SK-N-SH (cell line): ENCODE results near the gene SURF4. TPM values are rescaled to one million over a fixed set of nuclear protein-coding genes. Genes with fewer than 3 reads are reported as not detected.
A peak's percentile ranks its signal among the peaks of the same experiment; 100 is the strongest.

Experiments
- CTCF ChIA-PET: fragments of 300-600, 350-600 bp; formaldehyde crosslinking; extraction: SDS; loops from one replicate; lab custom pipeline; 2021; lab: Yijun Ruan, JAX
- POLR2A ChIA-PET: fragments of 350-600 bp; sonication (Branson Sonifier 250); formaldehyde crosslinking; extraction: SDS; loops from one replicate; lab custom pipeline; 2020; ENCODE audit warnings: antibody characterized with exemption, inconsistent platforms; lab: Yijun Ruan, JAX
- DNase-seq: peaks from one replicate; pipeline ENCODE4 v3.0.0; 2012
- H2AFZ ChIP-seq: fragments of 200-600 bp; sonication (generic); 2 replicates; pipeline ENCODE4 v1.8.1; 2016; ENCODE audit warnings: antibody characterized with exemption, mild to moderate bottlenecking, low read depth
- H3F3A ChIP-seq: fragments of 200-600 bp; sonication (generic); replicated peaks from 2 replicates; pipeline ENCODE3; 2016; ENCODE audit warnings: antibody characterized with exemption, mild to moderate bottlenecking; ENCODE audit not compliant: insufficient read depth
- H3K27ac ChIP-seq, 2 experiments: fragments of 200-500 bp in 1 of 2; fragments of 200-600 bp in 1 of 2; sonication (Bioruptor generic) in 1 of 2; sonication (generic), shearing (Covaris generic) in 1 of 2; 2 replicates each; pipeline versions ENCODE4 v1.5.1 to v1.6.1; 2014 to 2016; ENCODE audit warnings: low read depth in 2 of 2, inconsistent platforms in 1 of 2, low read length in 1 of 2, mild to moderate bottlenecking in 1 of 2, mixed read lengths in 1 of 2
- H3K27me3 ChIP-seq: fragments of 200-600 bp; sonication (generic), shearing (Covaris generic); 2 replicates; pipeline ENCODE4 v1.6.1; 2016; ENCODE audit warnings: mixed run types; ENCODE audit not compliant: insufficient read depth
- H3K36me3 ChIP-seq, 2 experiments: fragments of 200-500 bp in 1 of 2; fragments of 200-600 bp in 1 of 2; sonication (Bioruptor generic) in 1 of 2; sonication (generic) in 1 of 2; replicated peaks in 1 of 2; 2 replicates each; pipeline versions ENCODE3 to v1.5.1; 2014 to 2016; ENCODE audit warnings: low read length in 1 of 2, mild to moderate bottlenecking in 1 of 2; ENCODE audit not compliant: insufficient read depth in 2 of 2, control insufficient read depth in 1 of 2
- H3K4me1 ChIP-seq, 2 experiments: fragments of 200-500 bp in 1 of 2; fragments of 200-600 bp in 1 of 2; sonication (Bioruptor generic) in 1 of 2; sonication (generic), shearing (Covaris generic) in 1 of 2; 2 replicates each; pipeline versions ENCODE4 v1.5.1 to v1.6.1; 2014 to 2016; ENCODE audit warnings: low read depth in 1 of 2, low read length in 1 of 2, mixed run types in 1 of 2; ENCODE audit not compliant: insufficient read depth in 2 of 2, control insufficient read depth in 1 of 2
- H3K4me2 ChIP-seq: fragments of 200-600 bp; sonication (generic), shearing (Covaris generic); 2 replicates; pipeline ENCODE4 v1.6.1; 2017; ENCODE audit warnings: mixed run types
- H3K4me3 ChIP-seq, 2 experiments: fragments of 200-500 bp in 1 of 2; fragments of 200-600 bp in 1 of 2; sonication (Bioruptor generic) in 1 of 2; sonication (generic), shearing (Covaris generic) in 1 of 2; 2 replicates each; pipeline versions ENCODE4 v1.5.1 to v1.8.1; 2014 to 2016; ENCODE audit warnings: low read depth in 2 of 2, inconsistent platforms in 1 of 2, low read length in 1 of 2, mild to moderate bottlenecking in 1 of 2, mixed read lengths in 1 of 2, moderate library complexity in 1 of 2
- H3K79me2 ChIP-seq: fragments of 200-600 bp; sonication (generic); 2 replicates; pipeline ENCODE4 v1.8.1; 2017; ENCODE audit warnings: mild to moderate bottlenecking; ENCODE audit not compliant: insufficient read depth
- H3K9ac ChIP-seq: fragments of 200-600 bp; sonication (generic); 2 replicates; pipeline ENCODE4 v1.6.1; 2017; ENCODE audit warnings: mixed run types
- H3K9me2 ChIP-seq: fragments of 200-600 bp; sonication (generic); 2 replicates; pipeline ENCODE4 v1.6.1; 2017; ENCODE audit warnings: mixed run types
- H3K9me3 ChIP-seq: fragments of 200-600 bp; sonication (generic); 2 replicates; pipeline ENCODE4 v1.6.1; 2017; ENCODE audit warnings: mixed run types, mild to moderate bottlenecking, moderate library complexity
- H4K20me1 ChIP-seq: fragments of 200-600 bp; sonication (generic); 2 replicates; pipeline ENCODE4 v1.6.1; 2017; ENCODE audit warnings: mild to moderate bottlenecking, mixed run types; ENCODE audit not compliant: insufficient read depth
- CHD2 ChIP-seq: fragments of 150-350 bp; IDR thresholded peaks from 2 replicates; pipeline ENCODE4 v1.6.1; 2018; ENCODE audit warnings: low read length; ENCODE audit not compliant: partially characterized antibody
- ELF1 ChIP-seq: IDR thresholded peaks from 2 replicates; pipeline ENCODE4 v1.4.0; 2012
- EZH2phosphoT487 ChIP-seq: fragments of 200-600 bp; sonication (generic); IDR thresholded peaks from 2 replicates; pipeline ENCODE4 v1.6.1; 2017; ENCODE audit warnings: low read depth, mixed run types, mild to moderate bottlenecking, antibody characterized with exemption, moderate library complexity, borderline replicate concordance
- FOSL2 ChIP-seq: IDR thresholded peaks from 2 replicates; pipeline ENCODE4 v1.4.0; 2012; ENCODE audit warnings: low read depth, mild to moderate bottlenecking, moderate library complexity, borderline replicate concordance
- FOXJ3 ChIP-seq: sonication (generic); formaldehyde crosslinking; IDR thresholded peaks from 2 replicates; pipeline ENCODE4 v1.5.1; 2020; ENCODE audit warnings: mild to moderate bottlenecking, missing genetic modification reagents
- GABPA ChIP-seq: IDR thresholded peaks from 2 replicates; pipeline ENCODE4 v1.4.0; 2012; ENCODE audit warnings: low read depth, mild to moderate bottlenecking
- GATA2 ChIP-seq: sonication (generic); formaldehyde crosslinking; IDR thresholded peaks from 2 replicates; pipeline ENCODE4 v1.5.0; 2020; ENCODE audit warnings: mild to moderate bottlenecking, missing genetic modification reagents
- JUND ChIP-seq: IDR thresholded peaks from 2 replicates; pipeline ENCODE4 v1.4.0; 2012
- MEF2A ChIP-seq: IDR thresholded peaks from 2 replicates; pipeline ENCODE4 v1.4.0; 2012; ENCODE audit warnings: low read depth, borderline replicate concordance
- MXI1 ChIP-seq: IDR thresholded peaks from 2 replicates; pipeline ENCODE4 v1.6.1; 2012; ENCODE audit warnings: mild to moderate bottlenecking, low read depth, low read length, improper control_type of control experiment
- RAD21 ChIP-seq: IDR thresholded peaks from 2 replicates; pipeline ENCODE4 v1.6.1; 2012; ENCODE audit warnings: mild to moderate bottlenecking, low read length
- RCOR1 ChIP-seq: fragments of 150-350 bp; IDR thresholded peaks from 2 replicates; pipeline ENCODE4 v1.6.1; 2017; ENCODE audit warnings: antibody characterized with exemption, low read length
- REST ChIP-seq: IDR thresholded peaks from 2 replicates; pipeline ENCODE4 v1.6.1; 2012; ENCODE audit warnings: mild to moderate bottlenecking, low read depth, low read length, moderate library complexity
- RXRA ChIP-seq: IDR thresholded peaks from 2 replicates; pipeline ENCODE4 v1.4.0; 2012; ENCODE audit warnings: low read depth, mild to moderate bottlenecking, borderline replicate concordance
- SMC3 ChIP-seq: IDR thresholded peaks from 2 replicates; pipeline ENCODE4 v1.6.1; 2012; ENCODE audit warnings: low read depth, low read length, improper control_type of control experiment
- TAF1 ChIP-seq: IDR thresholded peaks from 2 replicates; pipeline ENCODE4 v1.6.1; 2012; ENCODE audit warnings: low read depth, mild to moderate bottlenecking, low read length, moderate library complexity, borderline replicate concordance
- TCF12 ChIP-seq: IDR thresholded peaks from 2 replicates; pipeline ENCODE4 v1.4.0; 2012
- TEAD4 ChIP-seq: IDR thresholded peaks from 2 replicates; pipeline ENCODE4 v1.4.0; 2012; ENCODE audit warnings: mild to moderate bottlenecking, borderline replicate concordance; ENCODE audit not compliant: insufficient read depth
- USF2 ChIP-seq: fragments of 150-350 bp; IDR thresholded peaks from 2 replicates; pipeline ENCODE4 v1.6.1; 2017; ENCODE audit warnings: antibody characterized with exemption, low read length, low read depth, borderline replicate concordance
- YY1 ChIP-seq: IDR thresholded peaks from 2 replicates; pipeline ENCODE4 v1.4.0; 2012; ENCODE audit warnings: low read depth, mild to moderate bottlenecking
- WGBS: methylation state at CpG from one replicate; pipeline ENCODE4 v1.1.6; 2017; ENCODE audit warnings: low lambda C conversion rate; 5-methylcytosine and 5-hydroxymethylcytosine counted together
- polyA plus RNA-seq, 3 experiments: library from polyadenylated mRNA; depleted of rRNA; stranded (reverse); fragments of >200 nt; gene quantifications; 2 replicates each; pipeline ENCODE4 v1.2.3, GENCODE V29; 2012
- TF ChIP-seq, protein P1 (sequence below): IDR thresholded peaks from 2 replicates; pipeline ENCODE4; 2012
- TF ChIP-seq, protein P2 (sequence below): IDR thresholded peaks from 2 replicates; pipeline ENCODE4 v1.4.0; 2012; ENCODE audit warnings: low read depth, borderline replicate concordance
- TF ChIP-seq, protein P3 (sequence below): fragments of 150-350 bp; IDR thresholded peaks from 2 replicates; pipeline ENCODE4 v1.6.1; 2016; ENCODE audit warnings: mild to moderate bottlenecking, low read depth, low read length

The SURF4 gene
- 156 and 165 TPM in 2 replicates for polyA plus RNA-seq (2012; rRNA removed)
- 129 and 166 TPM in 2 replicates for polyA plus RNA-seq (2012; cell fraction: cytosol; rRNA removed)
- 98.0 and 123 TPM in 2 replicates for polyA plus RNA-seq (2012; cell fraction: nucleus; rRNA removed)

DNA sequence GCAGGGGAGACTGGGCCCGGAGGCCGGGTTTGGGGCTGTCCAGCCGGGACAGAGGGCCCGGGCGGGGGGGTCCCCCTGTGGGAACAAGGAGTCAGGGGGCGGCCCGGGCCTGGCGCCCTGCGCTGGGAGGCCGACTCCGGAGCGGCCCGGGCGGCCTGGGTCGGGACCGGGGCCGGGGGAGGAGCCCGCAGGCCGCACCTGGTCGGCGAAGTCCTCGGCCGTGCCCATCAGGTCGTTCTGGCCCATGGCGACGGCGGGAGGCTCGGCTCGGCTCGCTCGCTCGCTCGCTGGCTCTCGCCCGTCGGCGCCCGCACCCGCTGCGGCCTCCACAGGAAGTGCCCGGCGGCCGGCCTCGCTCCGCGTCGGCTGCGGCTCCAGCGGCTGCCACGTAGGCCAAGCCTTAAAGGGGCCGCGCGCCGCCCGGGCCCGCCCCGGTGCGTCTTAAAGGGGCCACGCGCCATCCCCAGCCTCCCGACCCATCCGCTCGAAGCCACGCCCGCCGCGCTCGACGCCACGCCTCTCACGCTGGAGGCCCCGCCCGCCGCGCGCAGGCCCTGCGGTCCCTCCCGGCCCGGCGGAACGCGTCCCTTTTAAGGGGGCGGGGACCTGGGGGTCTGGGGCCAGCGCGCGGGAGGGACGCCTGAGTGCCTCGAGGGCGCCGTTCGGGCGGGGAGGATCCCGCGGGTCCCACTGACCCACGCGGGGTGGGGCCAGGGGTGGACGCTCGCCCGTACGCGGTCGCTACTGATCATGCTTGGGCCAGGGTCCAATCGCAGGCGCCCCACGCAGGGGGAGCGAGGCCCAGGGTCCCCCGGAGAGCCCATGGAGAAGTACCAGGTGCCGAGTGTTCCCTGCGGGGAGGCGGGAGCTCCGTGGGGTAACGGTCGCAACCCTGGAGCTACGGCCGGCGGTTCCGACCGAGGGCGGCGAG lies at the start of gene SURF4, which contains the start of gene STKLD1:
Gene SURF4 (minus strand): TSS at position 337 of the 931 bp plus-strand sequence. CDS start 91 bp downstream, at position 246.
Gene STKLD1 (plus strand): TSS at position 643 of the 931 bp plus-strand sequence. CDS start 108 bp downstream, at position 751.
- Histone ChIP-seq H3K36me3 (peaks cover 17 to 20% of the 10 kb centered on the region in 2 experiments), H3K79me2 (peaks cover 52% of the 10 kb centered on the region), H3K27ac (peak within 1 kb of the TSS; percentile 67 to 90), H3K9ac (peak within 1 kb of the TSS; percentile 99), H2AFZ (peak within 1 kb of the TSS; percentile 63), H3K27me3 (no peaks in the 10 kb centered on the region), H3K9me3 (no peaks in the 10 kb centered on the region), H3K9me2 (no peaks in the 10 kb centered on the region), H3F3A (peaks cover 9% of the 10 kb centered on the region), H3K4me3 (peak within 1 kb of the TSS; percentile 88 to 100), H4K20me1 (peaks cover 42% of the 10 kb centered on the region), H3K4me2 (peak within 1 kb of the TSS; percentile 99), H3K4me1 (peaks cover 5 to 18% of the 10 kb centered on the region in 2 experiments; a peak in 3 of 4 replicates)
- CTCF ChIA-PET = interaction anchor here (0.6 to 1.4 kb wide), 8 partner anchors 9 to 29 kb away, joined by 3 to 7 read pairs (median 4); no protein-coding TSS in a partner anchor
- WGBS = 0% methylated on average over 8 of the region's 120 CpGs
- peak; percentile 100 for DNase-seq
- POLR2A ChIA-PET = interaction anchor here (0.7 to 1.0 kb wide), 4 partner anchors 10 to 28 kb away, joined by 3 to 5 read pairs (median 3); partner anchors contain the start of genes MED22, RPL7A, SURF1 and SURF2
- TF ChIP-seq JUND = no peak
- TF ChIP-seq GABPA = peak; percentile 51
- TF ChIP-seq MXI1 = no peak
- no peak for TF ChIP-seq RXRA
- no peak for TF ChIP-seq FOXJ3 (CRISPR knock-in tag)
- no peak for TF ChIP-seq MEF2A
- TF ChIP-seq FOSL2 = no peak
- TF ChIP-seq USF2 = no peak
- peak; percentile 95 for TF ChIP-seq TAF1
- TF ChIP-seq, protein P1, sequence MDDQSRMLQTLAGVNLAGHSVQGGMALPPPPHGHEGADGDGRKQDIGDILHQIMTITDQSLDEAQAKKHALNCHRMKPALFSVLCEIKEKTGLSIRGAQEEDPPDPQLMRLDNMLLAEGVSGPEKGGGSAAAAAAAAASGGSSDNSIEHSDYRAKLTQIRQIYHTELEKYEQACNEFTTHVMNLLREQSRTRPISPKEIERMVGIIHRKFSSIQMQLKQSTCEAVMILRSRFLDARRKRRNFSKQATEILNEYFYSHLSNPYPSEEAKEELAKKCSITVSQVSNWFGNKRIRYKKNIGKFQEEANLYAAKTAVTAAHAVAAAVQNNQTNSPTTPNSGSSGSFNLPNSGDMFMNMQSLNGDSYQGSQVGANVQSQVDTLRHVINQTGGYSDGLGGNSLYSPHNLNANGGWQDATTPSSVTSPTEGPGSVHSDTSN = no peak; the same call in 1 of the 2 replicates
- TF ChIP-seq, protein P2, sequence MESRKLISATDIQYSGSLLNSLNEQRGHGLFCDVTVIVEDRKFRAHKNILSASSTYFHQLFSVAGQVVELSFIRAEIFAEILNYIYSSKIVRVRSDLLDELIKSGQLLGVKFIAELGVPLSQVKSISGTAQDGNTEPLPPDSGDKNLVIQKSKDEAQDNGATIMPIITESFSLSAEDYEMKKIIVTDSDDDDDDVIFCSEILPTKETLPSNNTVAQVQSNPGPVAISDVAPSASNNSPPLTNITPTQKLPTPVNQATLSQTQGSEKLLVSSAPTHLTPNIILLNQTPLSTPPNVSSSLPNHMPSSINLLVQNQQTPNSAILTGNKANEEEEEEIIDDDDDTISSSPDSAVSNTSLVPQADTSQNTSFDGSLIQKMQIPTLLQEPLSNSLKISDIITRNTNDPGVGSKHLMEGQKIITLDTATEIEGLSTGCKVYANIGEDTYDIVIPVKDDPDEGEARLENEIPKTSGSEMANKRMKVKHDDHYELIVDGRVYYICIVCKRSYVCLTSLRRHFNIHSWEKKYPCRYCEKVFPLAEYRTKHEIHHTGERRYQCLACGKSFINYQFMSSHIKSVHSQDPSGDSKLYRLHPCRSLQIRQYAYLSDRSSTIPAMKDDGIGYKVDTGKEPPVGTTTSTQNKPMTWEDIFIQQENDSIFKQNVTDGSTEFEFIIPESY = no peak
- TF ChIP-seq RAD21 = no peak
- TF ChIP-seq REST = peak; percentile 54; the same call in 1 of the 2 replicates
- TF ChIP-seq, protein P3, sequence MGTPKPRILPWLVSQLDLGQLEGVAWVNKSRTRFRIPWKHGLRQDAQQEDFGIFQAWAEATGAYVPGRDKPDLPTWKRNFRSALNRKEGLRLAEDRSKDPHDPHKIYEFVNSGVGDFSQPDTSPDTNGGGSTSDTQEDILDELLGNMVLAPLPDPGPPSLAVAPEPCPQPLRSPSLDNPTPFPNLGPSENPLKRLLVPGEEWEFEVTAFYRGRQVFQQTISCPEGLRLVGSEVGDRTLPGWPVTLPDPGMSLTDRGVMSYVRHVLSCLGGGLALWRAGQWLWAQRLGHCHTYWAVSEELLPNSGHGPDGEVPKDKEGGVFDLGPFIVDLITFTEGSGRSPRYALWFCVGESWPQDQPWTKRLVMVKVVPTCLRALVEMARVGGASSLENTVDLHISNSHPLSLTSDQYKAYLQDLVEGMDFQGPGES = no peak
- 0 out of 2 replicates have a peak, but pooled peaks have one; percentile 3 for TF ChIP-seq YY1
- no peak for TF ChIP-seq CHD2
- no peak for TF ChIP-seq TEAD4
- no peak for TF ChIP-seq SMC3
- TF ChIP-seq TCF12 = no peak
- TF ChIP-seq ELF1 = no peak
- TF ChIP-seq EZH2phosphoT487 = no peak
- no peak for TF ChIP-seq GATA2 (CRISPR knock-in tag)
- TF ChIP-seq RCOR1 = no peak
